ENCODE measurements around the gene LRRC49.

LRRC49 gene

DNA sequence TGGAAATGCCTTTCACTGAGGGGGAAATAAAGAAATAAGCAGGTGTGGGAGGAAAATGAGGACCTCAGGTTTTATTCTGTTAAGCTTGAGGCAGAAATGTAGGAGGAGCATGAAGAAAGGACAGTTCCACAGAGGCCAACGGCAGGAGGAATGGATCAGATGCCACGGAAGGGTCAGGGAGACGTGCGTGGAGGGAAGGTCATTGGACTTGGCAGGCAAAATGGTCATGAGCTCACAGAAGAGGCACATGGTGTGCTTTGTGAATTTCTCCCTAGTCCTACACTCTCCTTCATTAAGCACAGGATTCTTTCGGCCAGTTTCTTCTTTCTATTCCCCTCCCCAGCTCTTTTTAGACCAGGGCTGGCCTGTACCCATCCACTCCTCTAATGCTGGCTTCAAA lies 190.2 kb downstream of the LRRC49 start:
- no peak overlapping the region for H2AFZ ChIP-seq (ENCODE audit: low read length)
- H3K36me3 ChIP-seq (ENCODE audit: insufficient read depth, low read length): no peaks in the 10 kb centered on the region
- H3K4me1 ChIP-seq (ENCODE audit: insufficient read depth, low read length, severe bottlenecking): no peaks in the 10 kb centered on the region
- no peak overlapping the region for H3K27ac ChIP-seq (ENCODE audit: low read depth, low read length, poor library complexity, severe bottlenecking)
- H4K20me1 ChIP-seq (ENCODE audit: insufficient read depth, low read length): no peaks in the 10 kb centered on the region
- no peak overlapping the region for H3K9ac ChIP-seq (ENCODE audit: low read length)
- H3K27me3 ChIP-seq (ENCODE audit: insufficient read depth, low read length): no peaks in the 10 kb centered on the region
- H3K4me2 ChIP-seq (ENCODE audit: low read length): no peak overlapping the region
- no peaks in the 10 kb centered on the region for H3K79me2 ChIP-seq (ENCODE audit: insufficient read depth, low read length)
- H3K4me3 ChIP-seq (ENCODE audit: low read depth, low read length, poor library complexity, severe bottlenecking): no peak overlapping the region
- H3K9me2 ChIP-seq (ENCODE audit: low read depth, low read length): no peaks in the 10 kb centered on the region
- no peaks in the 10 kb centered on the region for H3F3A ChIP-seq (ENCODE audit: insufficient read depth, low read length)
- H3K9me3 ChIP-seq (ENCODE audit: low read length): no peaks in the 10 kb centered on the region
- TF ChIP-seq, protein P1, sequence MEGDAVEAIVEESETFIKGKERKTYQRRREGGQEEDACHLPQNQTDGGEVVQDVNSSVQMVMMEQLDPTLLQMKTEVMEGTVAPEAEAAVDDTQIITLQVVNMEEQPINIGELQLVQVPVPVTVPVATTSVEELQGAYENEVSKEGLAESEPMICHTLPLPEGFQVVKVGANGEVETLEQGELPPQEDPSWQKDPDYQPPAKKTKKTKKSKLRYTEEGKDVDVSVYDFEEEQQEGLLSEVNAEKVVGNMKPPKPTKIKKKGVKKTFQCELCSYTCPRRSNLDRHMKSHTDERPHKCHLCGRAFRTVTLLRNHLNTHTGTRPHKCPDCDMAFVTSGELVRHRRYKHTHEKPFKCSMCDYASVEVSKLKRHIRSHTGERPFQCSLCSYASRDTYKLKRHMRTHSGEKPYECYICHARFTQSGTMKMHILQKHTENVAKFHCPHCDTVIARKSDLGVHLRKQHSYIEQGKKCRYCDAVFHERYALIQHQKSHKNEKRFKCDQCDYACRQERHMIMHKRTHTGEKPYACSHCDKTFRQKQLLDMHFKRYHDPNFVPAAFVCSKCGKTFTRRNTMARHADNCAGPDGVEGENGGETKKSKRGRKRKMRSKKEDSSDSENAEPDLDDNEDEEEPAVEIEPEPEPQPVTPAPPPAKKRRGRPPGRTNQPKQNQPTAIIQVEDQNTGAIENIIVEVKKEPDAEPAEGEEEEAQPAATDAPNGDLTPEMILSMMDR (IDR thresholded peaks at IDR 0.05; ENCODE audit: low read length): no peak
- TF ChIP-seq EZH2 (IDR thresholded peaks at IDR 0.05; ENCODE audit: borderline replicate concordance, low read length): no peak

GRCh38 chr15:71083349-71083748 lies 190.7 kb downstream of the LRRC49 start:
- Histone ChIP-seq H3K4me2 (ENCODE audit: low read length) (no peak overlapping the region), H3K27ac (ENCODE audit: low read depth, low read length, poor library complexity, severe bottlenecking) (no peak overlapping the region), H3K79me2 (ENCODE audit: insufficient read depth, low read length) (no peaks in the 10 kb centered on the region), H3K4me3 (ENCODE audit: low read depth, low read length, poor library complexity, severe bottlenecking) (no peak overlapping the region), H3K9ac (ENCODE audit: low read length) (no peak overlapping the region), H3K9me2 (ENCODE audit: low read depth, low read length) (no peaks in the 10 kb centered on the region), H3K9me3 (ENCODE audit: low read length) (no peaks in the 10 kb centered on the region), H3F3A (ENCODE audit: insufficient read depth, low read length) (no peaks in the 10 kb centered on the region), H3K27me3 (ENCODE audit: insufficient read depth, low read length) (no peaks in the 10 kb centered on the region), H2AFZ (ENCODE audit: low read length) (no peak overlapping the region), H4K20me1 (ENCODE audit: insufficient read depth, low read length) (no peaks in the 10 kb centered on the region), H3K36me3 (ENCODE audit: insufficient read depth, low read length) (no peaks in the 10 kb centered on the region), H3K4me1 (ENCODE audit: insufficient read depth, low read length, severe bottlenecking) (no peaks in the 10 kb centered on the region)
- TF ChIP-seq EZH2 (IDR thresholded peaks at IDR 0.05; ENCODE audit: borderline replicate concordance, low read length): no peak
- TF ChIP-seq, protein P1 (IDR thresholded peaks at IDR 0.05; ENCODE audit: low read length): no peak

- H3K9me3 ChIP-seq (ENCODE audit: low read length): no peaks in the 10 kb centered on the region
- no peak overlapping the region for H3K4me3 ChIP-seq (ENCODE audit: low read depth, low read length, poor library complexity, severe bottlenecking)
- no peaks in the 10 kb centered on the region for H3F3A ChIP-seq (ENCODE audit: insufficient read depth, low read length)
- no peaks in the 10 kb centered on the region for H3K79me2 ChIP-seq (ENCODE audit: insufficient read depth, low read length)
- no peaks in the 10 kb centered on the region for H3K36me3 ChIP-seq (ENCODE audit: insufficient read depth, low read length)
- no peak overlapping the region for H3K4me2 ChIP-seq (ENCODE audit: low read length)
- no peak overlapping the region for H3K9ac ChIP-seq (ENCODE audit: low read length)
- H3K4me1 ChIP-seq (ENCODE audit: insufficient read depth, low read length, severe bottlenecking): no peaks in the 10 kb centered on the region
- H2AFZ ChIP-seq (ENCODE audit: low read length): no peak overlapping the region
- H3K27ac ChIP-seq (ENCODE audit: low read depth, low read length, poor library complexity, severe bottlenecking): no peak overlapping the region
- H3K9me2 ChIP-seq (ENCODE audit: low read depth, low read length): no peaks in the 10 kb centered on the region
- TF ChIP-seq, protein P1 (IDR thresholded peaks at IDR 0.05; ENCODE audit: low read length): no peak
- no peak for TF ChIP-seq EZH2 (IDR thresholded peaks at IDR 0.05; ENCODE audit: borderline replicate concordance, low read length)
- H3K27me3 ChIP-seq (ENCODE audit: insufficient read depth, low read length): no peaks in the 10 kb centered on the region
- no peaks in the 10 kb centered on the region for H4K20me1 ChIP-seq (ENCODE audit: insufficient read depth, low read length)
Observed at GRCh38 chr15:71084264-71084663, 191.6 kb downstream of the LRRC49 start.

Measured in OCI-LY1 (cell line).